Lower leg skin (tissue), 4 donors: ENCODE data around the gene SNX7. TPM values are rescaled to one million over a fixed set of nuclear protein-coding genes. Genes with fewer than 3 reads are reported as not detected.

Experiments
- DNase-seq, 2 donors: peaks; one replicate each; pipeline ENCODE4 v3.0.0-alpha.2; 2019; ENCODE audit warnings: low spot score in 2 of 2
- H3K4me3 ChIP-seq: fragments of 200-600 bp; sonication (generic); 2 replicates; pipeline ENCODE4 v1.5.1; 2017; ENCODE audit warnings: mild to moderate bottlenecking, low read depth; ENCODE audit not compliant: poor library complexity, severe bottlenecking
- CTCF ChIP-seq, 3 donors: fragments of 450-650 bp; IDR thresholded peaks; one replicate each; pipeline ENCODE4 v1.5.1; 2016; ENCODE audit warnings: antibody characterized with exemption in 3 of 3, mild to moderate bottlenecking in 3 of 3, moderate library complexity in 2 of 3
- POLR2A ChIP-seq, 2 donors: fragments of 450-650 bp; IDR thresholded peaks; one replicate each; pipeline ENCODE4 v1.6.1; 2016 to 2017; ENCODE audit warnings: antibody characterized with exemption in 2 of 2, mild to moderate bottlenecking in 1 of 2, moderate library complexity in 1 of 2
- WGBS, 2 donors: methylation state at CpG; one replicate each; pipeline ENCODE4 v1.1.5; 2018; 5-methylcytosine and 5-hydroxymethylcytosine counted together
- intact Hi-C: fragments of 100-400 bp; cut with DNase I; formaldehyde crosslinking; loops from one replicate; pipeline ENCODE4 v1.15.0; 2023; ENCODE audit warnings: low total_unique reads
- total RNA-seq, 4 donors: library from RNA; depleted of rRNA; stranded (reverse); fragments of >200 nt; gene quantifications; one replicate each; pipeline ENCODE4 v1.1.0, GENCODE V29; 2016

SNX7 gene
- total RNA-seq, 4 donors from 2014 or later: 6.4 to 20.4 (median 13.5) TPM

- intact Hi-C loops: no loop called here
- WGBS, 2 donors: 69 to 79% methylated on average over 1 of the region's 1 CpG
- no peak overlapping the region for H3K4me3 ChIP-seq
- no peak for DNase-seq
- TF ChIP-seq POLR2A (IDR thresholded peaks at IDR 0.05) (no peak), CTCF (IDR thresholded peaks at IDR 0.05) (no peak)
Observed at GRCh38 chr1:98697781-98698180, 36.3 kb downstream of the SNX7 start.

- WGBS, 2 donors: 93 to 94% methylated on average over 3 of the region's 3 CpGs
- intact Hi-C loops: no loop called here
Observed at GRCh38 chr1:98698625-98699024, 37.1 kb downstream of the SNX7 start.

GRCh38 chr1:98700228-98700627 lies 38.7 kb downstream of the SNX7 start:
- intact Hi-C loops: no loop called here
- no peak for DNase-seq
- TF ChIP-seq CTCF (IDR thresholded peaks at IDR 0.05): no peak
- TF ChIP-seq POLR2A (IDR thresholded peaks at IDR 0.05): no peak
- H3K4me3 ChIP-seq: no peak overlapping the region

More at GRCh38 chr1:98698625-98699024, 37.1 kb downstream of the SNX7 start:
- H3K4me3 ChIP-seq: no peak overlapping the region
- TF ChIP-seq CTCF (IDR thresholded peaks at IDR 0.05): no peak
- no peak for TF ChIP-seq POLR2A (IDR thresholded peaks at IDR 0.05)
- DNase-seq: no peak

GRCh38 chr1:98702976-98703375 lies 41.5 kb downstream of the SNX7 start:
- 95 to 97% methylated on average over 1 of the region's 1 CpG for WGBS, 2 donors
- intact Hi-C loops: no loop called here

GRCh38 chr1:98704474-98704873 lies 43.0 kb downstream of the SNX7 start:
- no peak for DNase-seq
- intact Hi-C loops: no loop called here
- WGBS, 2 donors: 86 to 93% methylated on average over 4 of the region's 4 CpGs
- H3K4me3 ChIP-seq: no peak overlapping the region
- TF ChIP-seq CTCF (IDR thresholded peaks at IDR 0.05): no peak
- TF ChIP-seq POLR2A (IDR thresholded peaks at IDR 0.05): no peak

More at GRCh38 chr1:98702976-98703375, 41.5 kb downstream of the SNX7 start:
- H3K4me3 ChIP-seq: no peak overlapping the region
- no peak for DNase-seq
- TF ChIP-seq CTCF (IDR thresholded peaks at IDR 0.05): no peak
- TF ChIP-seq POLR2A (IDR thresholded peaks at IDR 0.05): no peak

- intact Hi-C loops: no loop called here
- no peak for DNase-seq
- no peak overlapping the region for H3K4me3 ChIP-seq
- TF ChIP-seq POLR2A (IDR thresholded peaks at IDR 0.05) (no peak), CTCF (IDR thresholded peaks at IDR 0.05) (no peak)
- 90 to 100% methylated on average over 1 of the region's 1 CpG for WGBS, 2 donors
Observed at GRCh38 chr1:98704971-98705370, 43.5 kb downstream of the SNX7 start.
